ENCODE results near the gene C19orf38. TPM values are rescaled to one million over a fixed set of nuclear protein-coding genes. Genes with fewer than 3 reads are reported as not detected.
A peak's percentile ranks its signal among the peaks of the same experiment; 100 is the strongest.

C19orf38 gene
- polyA plus RNA-seq, 1 experiment, result 0.45 TPM

DNA sequence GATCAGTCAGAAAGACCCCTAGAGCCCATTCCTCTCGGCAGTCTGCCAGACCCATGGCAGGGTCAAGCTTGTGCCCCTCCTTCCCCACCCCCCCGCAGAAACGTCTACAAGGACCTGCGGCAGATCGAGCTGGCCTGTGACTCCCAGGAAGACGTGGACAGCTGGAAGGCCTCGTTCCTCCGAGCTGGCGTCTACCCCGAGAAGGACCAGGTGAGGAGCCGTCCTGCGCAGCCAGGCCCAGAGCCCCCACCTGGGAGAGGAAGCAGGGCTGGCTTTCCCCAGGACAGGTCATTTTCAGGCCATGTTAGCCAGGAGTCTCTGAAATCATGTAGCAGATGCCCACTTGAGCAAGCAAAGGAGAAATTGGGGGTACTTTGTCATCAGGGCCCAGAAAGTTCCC lies 24.5 kb upstream of the C19orf38 start:
- no peak for DNase-seq (ENCODE audit: low read depth, low spot score)
- no peaks in the 10 kb centered on the region for H3K27me3 ChIP-seq (ENCODE audit: control insufficient read depth, insufficient read depth, low read length)
- no peaks in the 10 kb centered on the region for H3K9me3 ChIP-seq (ENCODE audit: control insufficient read depth, insufficient read depth, low read length)
- no peak overlapping the region for H3K4me3 ChIP-seq (ENCODE audit: low read depth, low read length)
- CTCF ChIA-PET, result no interaction called here
- POLR2A ChIA-PET, result no interaction called here
- H3K27ac ChIP-seq (ENCODE audit: low read depth, low read length), result no peak overlapping the region
- TF ChIP-seq, protein P1, sequence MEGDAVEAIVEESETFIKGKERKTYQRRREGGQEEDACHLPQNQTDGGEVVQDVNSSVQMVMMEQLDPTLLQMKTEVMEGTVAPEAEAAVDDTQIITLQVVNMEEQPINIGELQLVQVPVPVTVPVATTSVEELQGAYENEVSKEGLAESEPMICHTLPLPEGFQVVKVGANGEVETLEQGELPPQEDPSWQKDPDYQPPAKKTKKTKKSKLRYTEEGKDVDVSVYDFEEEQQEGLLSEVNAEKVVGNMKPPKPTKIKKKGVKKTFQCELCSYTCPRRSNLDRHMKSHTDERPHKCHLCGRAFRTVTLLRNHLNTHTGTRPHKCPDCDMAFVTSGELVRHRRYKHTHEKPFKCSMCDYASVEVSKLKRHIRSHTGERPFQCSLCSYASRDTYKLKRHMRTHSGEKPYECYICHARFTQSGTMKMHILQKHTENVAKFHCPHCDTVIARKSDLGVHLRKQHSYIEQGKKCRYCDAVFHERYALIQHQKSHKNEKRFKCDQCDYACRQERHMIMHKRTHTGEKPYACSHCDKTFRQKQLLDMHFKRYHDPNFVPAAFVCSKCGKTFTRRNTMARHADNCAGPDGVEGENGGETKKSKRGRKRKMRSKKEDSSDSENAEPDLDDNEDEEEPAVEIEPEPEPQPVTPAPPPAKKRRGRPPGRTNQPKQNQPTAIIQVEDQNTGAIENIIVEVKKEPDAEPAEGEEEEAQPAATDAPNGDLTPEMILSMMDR (IDR thresholded peaks at IDR 0.05; ENCODE audit: low read depth, low read length), result no peak

DNA sequence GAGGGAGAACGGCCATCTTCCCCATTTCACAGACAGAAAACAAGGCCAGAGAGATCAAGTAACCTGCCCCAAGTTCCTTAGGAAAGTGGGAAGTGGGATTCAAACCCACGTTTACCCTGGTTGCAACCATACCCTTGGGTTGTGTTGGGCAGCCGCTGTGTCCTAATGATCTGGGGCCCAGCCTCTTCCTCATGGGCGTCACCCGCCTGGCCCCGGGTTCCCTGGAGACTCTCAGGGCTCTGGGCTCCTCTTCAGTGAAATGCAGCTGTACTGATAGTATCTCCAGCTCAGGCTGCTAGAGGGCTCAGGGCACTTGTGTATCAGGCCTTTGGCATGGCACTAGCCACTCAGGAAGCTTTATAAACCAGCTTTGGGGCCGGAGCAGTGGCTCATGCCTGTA lies 22.0 kb upstream of the C19orf38 start:
- Histone ChIP-seq H3K9me3 (ENCODE audit: control insufficient read depth, insufficient read depth, low read length) (no peaks in the 10 kb centered on the region), H3K4me3 (ENCODE audit: low read depth, low read length) (no peak overlapping the region), H3K27me3 (ENCODE audit: control insufficient read depth, insufficient read depth, low read length) (no peaks in the 10 kb centered on the region), H3K27ac (ENCODE audit: low read depth, low read length) (no peak overlapping the region)
- no peak for DNase-seq (ENCODE audit: low read depth, low spot score)
- CTCF ChIA-PET, result interaction anchor here (1.4 to 1.8 kb wide), 2 partner anchors 10 to 109 kb away, joined by 4 to 5 read pairs; partner anchors contain the start of genes DNM2 and TMED1
- POLR2A ChIA-PET, result no interaction called here
- TF ChIP-seq, protein P1 (IDR thresholded peaks at IDR 0.05; ENCODE audit: low read depth, low read length), result no peak

DNA sequence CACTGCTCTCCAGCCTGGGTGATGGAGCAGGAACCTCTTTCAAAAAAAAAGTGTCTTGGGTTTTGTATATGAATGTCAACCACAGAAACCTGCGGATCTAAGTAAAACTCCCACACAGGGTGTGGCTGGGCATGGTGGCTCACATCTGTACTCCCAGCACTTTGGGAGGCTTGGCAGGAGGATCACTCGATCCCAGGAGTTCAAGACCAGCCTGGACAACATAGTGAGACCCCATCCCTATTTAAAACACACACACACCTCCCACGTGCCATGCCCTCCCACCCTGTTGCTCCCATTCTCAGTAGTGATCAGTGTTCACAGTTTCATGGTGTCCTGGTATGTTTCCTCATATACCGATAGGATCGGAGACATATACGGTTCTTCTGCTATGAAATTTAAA lies 21.4 kb upstream of the C19orf38 start:
- Histone ChIP-seq H3K27me3 (ENCODE audit: control insufficient read depth, insufficient read depth, low read length) (no peaks in the 10 kb centered on the region), H3K27ac (ENCODE audit: low read depth, low read length) (no peak overlapping the region), H3K4me3 (ENCODE audit: low read depth, low read length) (no peak overlapping the region), H3K9me3 (ENCODE audit: control insufficient read depth, insufficient read depth, low read length) (no peaks in the 10 kb centered on the region)
- no peak for DNase-seq (ENCODE audit: low read depth, low spot score)
- ChIA-PET POLR2A (interaction anchor here (0.6 kb wide), 1 partner anchor 77 kb away, joined by 3 read pairs; no protein-coding TSS in a partner anchor), CTCF (interaction anchor here (0.9 to 1.8 kb wide), 3 partner anchors 9 to 109 kb away, joined by 4 to 5 read pairs (median 4); partner anchors contain the start of genes DNM2 and TMED1)
- TF ChIP-seq, protein P1 (IDR thresholded peaks at IDR 0.05; ENCODE audit: low read depth, low read length), result no peak

DNA sequence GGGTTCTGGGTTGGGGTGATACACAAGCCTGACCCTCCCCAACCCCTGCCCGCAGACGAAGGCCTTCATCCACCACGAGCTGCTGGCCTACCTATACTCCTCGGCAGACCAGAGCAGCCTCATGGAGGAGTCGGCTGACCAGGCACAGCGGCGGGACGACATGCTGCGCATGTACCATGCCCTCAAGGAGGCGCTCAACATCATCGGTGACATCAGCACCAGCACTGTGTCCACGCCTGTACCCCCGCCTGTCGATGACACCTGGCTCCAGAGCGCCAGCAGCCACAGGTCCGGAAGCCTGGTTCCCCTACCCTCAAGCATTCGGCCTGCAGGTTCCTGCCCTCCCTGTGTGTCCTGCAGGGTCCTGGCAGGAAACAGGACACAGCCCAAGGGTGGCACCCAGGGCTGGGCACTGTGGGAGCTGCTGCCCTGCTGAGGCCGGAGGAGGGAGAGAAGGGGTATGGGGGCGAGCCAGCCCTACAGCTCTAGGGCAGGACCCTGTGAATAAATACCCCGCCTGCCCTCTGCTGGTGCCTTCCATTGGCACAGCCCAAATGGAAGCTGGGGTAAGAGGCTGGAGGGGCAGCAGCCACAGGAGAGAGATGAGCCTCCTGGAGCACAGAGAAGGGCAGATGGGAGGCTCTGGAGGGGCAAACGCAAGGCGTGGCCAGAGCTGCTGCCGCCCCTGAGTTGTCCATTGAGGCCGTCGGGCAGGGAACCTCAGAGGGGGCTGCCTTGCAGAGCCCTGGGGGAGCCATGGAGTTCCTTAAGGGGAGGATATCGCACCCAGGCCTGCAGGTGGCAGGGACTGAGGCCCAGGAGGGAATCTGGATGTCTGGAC lies 19.0 kb upstream of the C19orf38 start:
- TF ChIP-seq, protein P1 (IDR thresholded peaks at IDR 0.05; ENCODE audit: low read depth, low read length), result peak; percentile 10; the same call in 1 of the 2 replicates
- POLR2A ChIA-PET, result no interaction called here
- Histone ChIP-seq H3K4me3 (ENCODE audit: low read depth, low read length) (no peak overlapping the region), H3K27me3 (ENCODE audit: control insufficient read depth, insufficient read depth, low read length) (no peaks in the 10 kb centered on the region), H3K9me3 (ENCODE audit: control insufficient read depth, insufficient read depth, low read length) (no peaks in the 10 kb centered on the region; the same call in 1 of the 2 replicates), H3K27ac (ENCODE audit: low read depth, low read length) (peak overlapping the region; percentile 11)
- CTCF ChIA-PET, result interaction anchor here (0.7 to 2.3 kb wide), 2 partner anchors 8 to 35 kb away, joined by 3 to 9 read pairs; no protein-coding TSS in a partner anchor
- DNase-seq (ENCODE audit: low read depth, low spot score), result no peak

DNA sequence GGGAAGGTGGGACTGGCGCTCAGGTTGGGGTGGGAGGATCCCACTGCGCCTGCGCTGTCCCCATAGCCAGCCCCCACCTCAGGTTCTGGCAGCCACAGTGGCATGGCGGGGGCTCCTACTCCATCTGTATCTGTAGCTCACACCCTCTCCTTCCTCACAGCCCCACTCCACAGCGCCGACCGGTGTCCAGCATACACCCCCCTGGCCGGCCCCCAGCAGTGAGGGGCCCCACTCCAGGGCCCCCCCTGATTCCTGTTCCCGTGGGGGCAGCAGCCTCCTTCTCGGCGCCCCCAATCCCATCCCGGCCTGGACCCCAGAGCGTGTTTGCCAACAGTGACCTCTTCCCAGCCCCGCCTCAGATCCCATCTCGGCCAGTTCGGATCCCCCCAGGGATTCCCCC lies 18.2 kb upstream of the C19orf38 start:
- POLR2A ChIA-PET, result interaction anchor here (0.6 to 0.9 kb wide), 2 partner anchors 12 to 72 kb away, joined by 3 to 5 read pairs; no protein-coding TSS in a partner anchor
- Histone ChIP-seq H3K27ac (ENCODE audit: low read depth, low read length) (no peak overlapping the region), H3K9me3 (ENCODE audit: control insufficient read depth, insufficient read depth, low read length) (peaks cover under 1% of the 10 kb centered on the region; the same call in 1 of the 2 replicates), H3K27me3 (ENCODE audit: control insufficient read depth, insufficient read depth, low read length) (no peaks in the 10 kb centered on the region), H3K4me3 (ENCODE audit: low read depth, low read length) (no peak overlapping the region)
- TF ChIP-seq, protein P1 (IDR thresholded peaks at IDR 0.05; ENCODE audit: low read depth, low read length), result no peak
- CTCF ChIA-PET, result interaction anchor here (0.7 to 2.3 kb wide), 2 partner anchors 9 to 34 kb away, joined by 3 to 9 read pairs; no protein-coding TSS in a partner anchor
- no peak for DNase-seq (ENCODE audit: low read depth, low spot score)
